GM23338 (cell line): ENCODE data around the gene CCL21. TPM values are rescaled to one million over a fixed set of nuclear protein-coding genes. Genes with fewer than 3 reads are reported as not detected.

Experiments used
- CREB1 ChIP-seq: fragments of 250-450 bp; sonication (Bioruptor Pico); IDR thresholded peaks from 2 replicates; pipeline ENCODE4 v1.5.0; 2020; ENCODE audit warnings: low read depth, mild to moderate bottlenecking, moderate library complexity
- EZH2phosphoT487 ChIP-seq: fragments of 200-600 bp; sonication (generic); IDR thresholded peaks from one replicate; pipeline ENCODE4 v1.8.1; 2018; ENCODE audit warnings: antibody characterized with exemption; ENCODE audit not compliant: unreplicated experiment
- POLR2AphosphoS5 ChIP-seq: IDR thresholded peaks from 2 replicates; pipeline ENCODE4 v1.6.1; 2016; ENCODE audit warnings: antibody characterized with exemption, low read depth
- polyA plus RNA-seq: library from polyadenylated mRNA; unstranded; fragments of >200 nt; fragmentation: Nextera tagmentation; extraction: Ambion mirVana; gene quantifications from 2 replicates; pipeline ENCODE4 v1.2.1, GENCODE V29; 2016
- small RNA-seq: library from RNA; depleted of rRNA; stranded (forward); fragments of <200 nt; gene quantifications from one replicate; pipeline ENCODE3, GENCODE V24; 2014; ENCODE audit warnings: low replicate concordance
- total RNA-seq: library from RNA; depleted of rRNA; stranded (reverse); fragments of >200 nt; shearing (Covaris generic); gene quantifications from 2 replicates; pipeline ENCODE4 v1.2.3, GENCODE V29; 2014; rRNA removed
- TF ChIP-seq, protein P1 (sequence below), 2 experiments: fragments of 200-600 bp in 1 of 2; sonication (generic) in 1 of 2; conservative IDR thresholded peaks; 2 replicates each; pipeline versions ENCODE4 v1.5.1 to v1.6.1; 2016 to 2017; ENCODE audit warnings: antibody characterized with exemption in 2 of 2, low read depth in 2 of 2, mild to moderate bottlenecking in 2 of 2, moderate library complexity in 1 of 2

Gene CCL21
- total and polyA plus RNA-seq, 2 experiments from 2014 or later = not detected

- TF ChIP-seq POLR2AphosphoS5 (no peak), EZH2phosphoT487 (no peak), CREB1 (CRISPR knock-in tag) (no peak)
- TF ChIP-seq, protein P1, sequence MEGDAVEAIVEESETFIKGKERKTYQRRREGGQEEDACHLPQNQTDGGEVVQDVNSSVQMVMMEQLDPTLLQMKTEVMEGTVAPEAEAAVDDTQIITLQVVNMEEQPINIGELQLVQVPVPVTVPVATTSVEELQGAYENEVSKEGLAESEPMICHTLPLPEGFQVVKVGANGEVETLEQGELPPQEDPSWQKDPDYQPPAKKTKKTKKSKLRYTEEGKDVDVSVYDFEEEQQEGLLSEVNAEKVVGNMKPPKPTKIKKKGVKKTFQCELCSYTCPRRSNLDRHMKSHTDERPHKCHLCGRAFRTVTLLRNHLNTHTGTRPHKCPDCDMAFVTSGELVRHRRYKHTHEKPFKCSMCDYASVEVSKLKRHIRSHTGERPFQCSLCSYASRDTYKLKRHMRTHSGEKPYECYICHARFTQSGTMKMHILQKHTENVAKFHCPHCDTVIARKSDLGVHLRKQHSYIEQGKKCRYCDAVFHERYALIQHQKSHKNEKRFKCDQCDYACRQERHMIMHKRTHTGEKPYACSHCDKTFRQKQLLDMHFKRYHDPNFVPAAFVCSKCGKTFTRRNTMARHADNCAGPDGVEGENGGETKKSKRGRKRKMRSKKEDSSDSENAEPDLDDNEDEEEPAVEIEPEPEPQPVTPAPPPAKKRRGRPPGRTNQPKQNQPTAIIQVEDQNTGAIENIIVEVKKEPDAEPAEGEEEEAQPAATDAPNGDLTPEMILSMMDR (conservative IDR thresholded peaks at IDR 0.05; ENCODE audit: low read depth in 2 of 2) = no peak
These were observed 50.2 kb downstream of the CCL21 start (continued) for GRCh38 chr9:34659592-34660253.

Small RNA genes lying within 50 kb of the gene (small RNA-seq; reads per million reads assigned to genes)
- not detected for gene CCL27

Other genes starting within 250 kb of the CCL21 start
- gene ENHO, start 187.1 kb downstream of the CCL21 start, total RNA-seq = 9.2 and 13.8 TPM in 2 replicates
- gene ENHO, start 187.1 kb downstream of the CCL21 start, polyA plus RNA-seq = 17.5 and 19.7 TPM in 2 replicates
- gene CNTFR, start 120.4 kb downstream of the CCL21 start, total RNA-seq = 1.1 and 1.9 TPM in 2 replicates
- gene CNTFR, start 120.4 kb downstream of the CCL21 start, polyA plus RNA-seq = 0.59 and 0.73 TPM in 2 replicates
- gene RPP25L, start 98.0 kb downstream of the CCL21 start, total RNA-seq = 19.9 and 25.1 TPM in 2 replicates
- gene RPP25L, start 98.0 kb downstream of the CCL21 start, polyA plus RNA-seq = 16.4 and 18.5 TPM in 2 replicates
- gene DCTN3, start 89.6 kb downstream of the CCL21 start, total RNA-seq = 12.9 and 20.6 TPM in 2 replicates
- gene DCTN3, start 89.6 kb downstream of the CCL21 start, polyA plus RNA-seq = 17.9 and 23.2 TPM in 2 replicates
- gene ARID3C, start 81.1 kb downstream of the CCL21 start, total RNA-seq = 0.49 TPM in 1 of 2 replicates, not detected in the other
- gene ARID3C, start 81.1 kb downstream of the CCL21 start, polyA plus RNA-seq = not detected in 2 replicates
- 104 and 167 TPM in 2 replicates for gene SIGMAR1, start 72.3 kb downstream of the CCL21 start, total RNA-seq
- gene SIGMAR1, start 72.3 kb downstream of the CCL21 start, polyA plus RNA-seq = 76.4 and 82.3 TPM in 2 replicates
- 14.5 and 31.5 TPM in 2 replicates for gene GALT, start 63.5 kb downstream of the CCL21 start, total RNA-seq
- gene GALT, start 63.5 kb downstream of the CCL21 start, polyA plus RNA-seq = 31.6 and 35.1 TPM in 2 replicates
- gene IL11RA, start 58.0 kb downstream of the CCL21 start, total RNA-seq = 4.9 and 5.8 TPM in 2 replicates
- 3.1 and 4.0 TPM in 2 replicates for gene IL11RA, start 58.0 kb downstream of the CCL21 start, polyA plus RNA-seq
- gene CCL27, start 47.5 kb downstream of the CCL21 start, total RNA-seq = not detected in 2 replicates
- not detected in 2 replicates for gene CCL27, start 47.5 kb downstream of the CCL21 start, polyA plus RNA-seq
- gene CCL19, start 18.9 kb downstream of the CCL21 start, total RNA-seq = not detected in 2 replicates
- not detected in 2 replicates for gene CCL19, start 18.9 kb downstream of the CCL21 start, polyA plus RNA-seq
- gene PHF24, start 248.1 kb upstream of the CCL21 start, total RNA-seq = 0.14 and 0.19 TPM in 2 replicates
- gene PHF24, start 248.1 kb upstream of the CCL21 start, polyA plus RNA-seq = 0.03 and 0.05 TPM in 2 replicates